Osteocyte (in vitro differentiated cells): ENCODE results near the gene RNASE13. TPM values are rescaled to one million over a fixed set of nuclear protein-coding genes. Genes with fewer than 3 reads are reported as not detected.

Source experiments
- DNase-seq: peaks from one replicate; pipeline ENCODE4 v3.0.0; 2021; ENCODE audit warnings: mixed read lengths; ENCODE audit not compliant: unreplicated experiment; ENCODE audit errors: extremely low spot score
- H3K27ac Mint-ChIP-seq: one replicate; pipeline ENCODE4 v1.8.0; 2021; ENCODE audit warnings: mild to moderate bottlenecking, mixed read lengths; ENCODE audit not compliant: unreplicated experiment
- H3K27me3 Mint-ChIP-seq: one replicate; pipeline ENCODE4 v1.8.0; 2021; ENCODE audit warnings: mixed read lengths; ENCODE audit not compliant: unreplicated experiment
- H3K36me3 Mint-ChIP-seq: one replicate; pipeline ENCODE4 v1.8.0; 2021; ENCODE audit warnings: mixed read lengths; ENCODE audit not compliant: unreplicated experiment
- H3K4me1 Mint-ChIP-seq: one replicate; pipeline ENCODE4 v1.8.0; 2021; ENCODE audit warnings: mixed read lengths; ENCODE audit not compliant: unreplicated experiment
- H3K4me3 Mint-ChIP-seq: one replicate; pipeline ENCODE4 v1.8.0; 2021; ENCODE audit warnings: mild to moderate bottlenecking, moderate library complexity, mixed read lengths; ENCODE audit not compliant: unreplicated experiment
- H3K9me3 Mint-ChIP-seq: one replicate; pipeline ENCODE4 v1.8.0; 2021; ENCODE audit warnings: mixed read lengths; ENCODE audit not compliant: unreplicated experiment
- total RNA-seq: library from RNA; stranded (reverse); gene quantifications from 2 replicates; pipeline ENCODE4 v1.2.1, GENCODE V29; 2021
- TF ChIP-seq, protein P1 (sequence below): fragments of 200-600 bp; sonication (generic); IDR thresholded peaks from 2 replicates; pipeline ENCODE4 v1.5.0; 2021; ENCODE audit warnings: antibody characterized with exemption, mild to moderate bottlenecking, moderate library complexity

The RNASE13 gene
- total RNA-seq, 1 donor from 2014 or later = not detected

GRCh38 chr14:21057803-21058675 lies 23.4 kb upstream of the RNASE13 start, which contains the start of gene RNASE8:
RNASE8 (plus strand) TSS chr14:21057822; CDS start chr14:21057893, 71 bp downstream.
- no peaks in the 10 kb centered on the region for H3K27me3 Mint-ChIP-seq
- no peak for DNase-seq
- H3K27ac Mint-ChIP-seq = no peak within 1 kb of the TSS
- no peak within 1 kb of the TSS for H3K4me3 Mint-ChIP-seq
- H3K36me3 Mint-ChIP-seq = no peaks in the 10 kb centered on the region
- TF ChIP-seq, protein P1, sequence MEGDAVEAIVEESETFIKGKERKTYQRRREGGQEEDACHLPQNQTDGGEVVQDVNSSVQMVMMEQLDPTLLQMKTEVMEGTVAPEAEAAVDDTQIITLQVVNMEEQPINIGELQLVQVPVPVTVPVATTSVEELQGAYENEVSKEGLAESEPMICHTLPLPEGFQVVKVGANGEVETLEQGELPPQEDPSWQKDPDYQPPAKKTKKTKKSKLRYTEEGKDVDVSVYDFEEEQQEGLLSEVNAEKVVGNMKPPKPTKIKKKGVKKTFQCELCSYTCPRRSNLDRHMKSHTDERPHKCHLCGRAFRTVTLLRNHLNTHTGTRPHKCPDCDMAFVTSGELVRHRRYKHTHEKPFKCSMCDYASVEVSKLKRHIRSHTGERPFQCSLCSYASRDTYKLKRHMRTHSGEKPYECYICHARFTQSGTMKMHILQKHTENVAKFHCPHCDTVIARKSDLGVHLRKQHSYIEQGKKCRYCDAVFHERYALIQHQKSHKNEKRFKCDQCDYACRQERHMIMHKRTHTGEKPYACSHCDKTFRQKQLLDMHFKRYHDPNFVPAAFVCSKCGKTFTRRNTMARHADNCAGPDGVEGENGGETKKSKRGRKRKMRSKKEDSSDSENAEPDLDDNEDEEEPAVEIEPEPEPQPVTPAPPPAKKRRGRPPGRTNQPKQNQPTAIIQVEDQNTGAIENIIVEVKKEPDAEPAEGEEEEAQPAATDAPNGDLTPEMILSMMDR = no peak
- no peaks in the 10 kb centered on the region for H3K9me3 Mint-ChIP-seq
- H3K4me1 Mint-ChIP-seq = peaks cover 13% of the 10 kb centered on the region

DNA sequence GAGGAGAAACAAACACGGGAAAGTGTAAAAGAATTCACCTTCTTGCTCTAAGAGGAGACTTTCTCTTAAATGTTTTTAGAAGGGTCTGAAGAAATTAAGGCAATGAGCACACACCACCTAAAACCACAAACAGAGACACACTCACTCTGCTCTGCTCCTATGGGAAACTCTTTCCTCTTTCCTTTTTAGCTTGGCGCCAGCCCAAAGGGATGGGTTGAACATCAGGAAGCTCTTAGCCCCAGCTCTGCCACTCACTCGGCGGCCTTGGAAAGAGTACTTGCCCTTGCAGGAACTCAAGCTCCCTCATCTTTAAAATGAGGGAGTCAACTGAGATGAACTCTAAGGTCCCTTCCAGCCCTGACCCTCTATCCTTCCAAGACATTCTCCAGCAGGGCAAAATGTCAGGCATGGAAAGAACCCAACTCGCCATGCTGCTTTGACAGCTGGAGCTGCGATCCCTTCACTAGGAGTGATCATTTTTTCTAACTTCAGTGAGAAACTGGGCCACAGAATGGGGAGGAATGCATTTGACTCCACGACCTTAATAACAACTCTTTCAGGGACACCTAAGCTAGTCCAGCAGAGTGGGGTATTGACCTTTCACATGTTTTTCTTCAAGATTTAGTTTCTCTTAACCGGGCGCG lies 22.0 kb upstream of the RNASE13 start:
- no peaks in the 10 kb centered on the region for H3K36me3 Mint-ChIP-seq
- no peaks in the 10 kb centered on the region for H3K27me3 Mint-ChIP-seq
- H3K9me3 Mint-ChIP-seq = no peaks in the 10 kb centered on the region
- H3K4me3 Mint-ChIP-seq = no peak overlapping the region
- DNase-seq = no peak
- TF ChIP-seq, protein P1 = no peak
- no peak overlapping the region for H3K27ac Mint-ChIP-seq
- peaks cover 3% of the 10 kb centered on the region for H3K4me1 Mint-ChIP-seq

DNA sequence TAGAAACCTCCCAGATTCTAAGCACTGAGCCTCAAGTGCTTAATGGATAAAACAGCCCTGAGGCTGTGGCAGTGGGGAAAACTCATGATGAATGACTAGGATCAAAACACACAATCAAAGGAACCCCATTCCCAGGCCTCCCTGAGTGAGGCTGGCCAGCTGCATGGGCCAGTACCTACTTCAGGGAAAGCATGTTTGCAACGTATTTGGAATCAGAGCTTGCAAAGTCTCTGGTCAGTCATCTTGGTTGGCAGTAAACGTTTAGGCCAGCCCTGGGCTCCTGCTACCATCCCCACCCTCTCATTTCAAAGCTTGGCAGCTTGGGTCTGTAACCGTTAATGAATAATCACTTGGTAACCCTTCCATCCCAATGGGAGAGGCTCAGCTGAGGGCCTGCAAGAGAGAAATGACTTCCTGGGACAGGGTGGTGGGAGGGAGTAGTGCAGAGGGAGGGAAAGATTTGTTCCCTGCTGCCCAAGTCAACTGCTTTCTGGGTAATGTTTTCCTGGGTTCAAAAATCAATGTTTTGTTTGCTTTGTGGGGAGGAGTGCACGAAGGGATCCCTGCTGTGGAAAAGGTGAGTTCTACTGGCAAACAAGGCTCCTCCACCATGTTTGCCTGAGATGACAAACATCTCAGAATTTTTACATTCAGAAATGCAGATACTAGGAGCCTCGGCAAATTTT lies 21.0 kb upstream of the RNASE13 start:
- DNase-seq = no peak
- Mint-ChIP-seq H3K4me1 (peaks cover 3% of the 10 kb centered on the region), H3K36me3 (no peaks in the 10 kb centered on the region), H3K4me3 (no peak overlapping the region), H3K27ac (no peak overlapping the region), H3K9me3 (no peaks in the 10 kb centered on the region), H3K27me3 (no peaks in the 10 kb centered on the region)
- TF ChIP-seq, protein P1 = no peak

DNA sequence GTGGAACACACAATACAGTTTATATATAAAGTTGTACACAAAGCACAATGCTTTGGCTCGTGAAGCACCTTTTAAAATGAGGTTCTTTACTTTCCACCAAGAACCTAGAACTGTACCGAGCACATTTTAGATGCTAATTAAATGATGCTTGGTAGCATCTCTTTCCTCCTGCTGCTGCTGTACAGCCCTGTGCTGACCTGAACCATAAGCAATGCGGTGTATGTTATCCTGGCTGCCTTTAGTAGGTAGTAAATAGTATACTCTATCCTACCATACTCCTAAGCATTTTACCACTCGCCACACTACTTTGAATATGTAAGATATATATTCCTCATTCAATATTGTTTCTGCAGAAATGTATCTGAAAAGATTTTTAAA lies 20.1 kb upstream of the RNASE13 start:
- no peak for DNase-seq
- Mint-ChIP-seq H3K9me3 (no peaks in the 10 kb centered on the region), H3K27me3 (no peaks in the 10 kb centered on the region), H3K4me1 (peaks cover 3% of the 10 kb centered on the region), H3K36me3 (no peaks in the 10 kb centered on the region), H3K27ac (no peak overlapping the region), H3K4me3 (no peak overlapping the region)
- TF ChIP-seq, protein P1 = no peak
